ENCODE results near the gene MINK1.
"Not testable (repeated sequence)": the region's sequence is repeated elsewhere in the genome, so short reads cannot be mapped to it uniquely, and the experiment has no call there.

MINK1 gene

GRCh38 chr17:4812690-4813089, 20.4 kb upstream of the MINK1 start:
- no peak for DNase-seq

- DNase-seq, result no peak
Measured at GRCh38 chr17:4815043-4815675, 18.0 kb upstream of the MINK1 start.

- no peak for DNase-seq
Measured at GRCh38 chr17:4816826-4817225, 16.3 kb upstream of the MINK1 start.

GRCh38 chr17:4818276-4818675, 14.9 kb upstream of the MINK1 start:
- DNase-seq, result no peak

GRCh38 chr17:4822835-4823234, 10.3 kb upstream of the MINK1 start:
- DNase-seq, result no peak

GRCh38 chr17:4823373-4824089, 9.6 kb upstream of the MINK1 start:
- no peak for DNase-seq

GRCh38 chr17:4827399-4827798, 5.7 kb upstream of the MINK1 start:
- no peak for DNase-seq

- DNase-seq, result not testable (repeated sequence)
Measured at GRCh38 chr17:4832829-4833177, 337 bp upstream of the MINK1 start.

GRCh38 chr17:4833941-4834680, 971 bp downstream of the MINK1 start:
- DNase-seq, result no peak

GRCh38 chr17:4834681-4835020, 1.5 kb downstream of the MINK1 start:
- no peak for DNase-seq

- DNase-seq, result no peak
Measured at GRCh38 chr17:4836221-4836620, 3.1 kb downstream of the MINK1 start.

GRCh38 chr17:4837471-4838308, 4.5 kb downstream of the MINK1 start:
- no peak for DNase-seq

- no peak for DNase-seq
Measured at GRCh38 chr17:4838309-4838785, 5.2 kb downstream of the MINK1 start.

- no peak for DNase-seq
Measured at GRCh38 chr17:4839221-4839620, 6.1 kb downstream of the MINK1 start.

- DNase-seq, result no peak
Measured at GRCh38 chr17:4839965-4840892, 7.1 kb downstream of the MINK1 start.

- DNase-seq, result no peak
Measured at GRCh38 chr17:4840893-4841242, 7.7 kb downstream of the MINK1 start.

- no peak for DNase-seq
Measured at GRCh38 chr17:4842376-4842775, 9.2 kb downstream of the MINK1 start.

- no peak for DNase-seq
Measured at GRCh38 chr17:4843321-4844000, 10.3 kb downstream of the MINK1 start.

GRCh38 chr17:4845118-4845517, 12.0 kb downstream of the MINK1 start:
- DNase-seq, result no peak

- no peak for DNase-seq
Measured at GRCh38 chr17:4846635-4847390, 13.7 kb downstream of the MINK1 start.

GRCh38 chr17:4849011-4849536, 15.9 kb downstream of the MINK1 start:
- no peak for DNase-seq
